Neural cell (in vitro differentiated cells): ENCODE results near the gene LRRC46.

Source experiments
- CTCF ChIP-seq: fragments of 450-650 bp; IDR thresholded peaks from 2 replicates; pipeline ENCODE4 v1.5.1; 2014; ENCODE audit warnings: antibody characterized with exemption, mild to moderate bottlenecking, moderate library complexity; ENCODE audit not compliant: poor library complexity, severe bottlenecking
- EP300 ChIP-seq: fragments of 450-650 bp; conservative IDR thresholded peaks from 2 replicates; pipeline ENCODE4 v1.6.1; 2014; ENCODE audit warnings: antibody characterized with exemption, mild to moderate bottlenecking, moderate library complexity; ENCODE audit not compliant: poor library complexity, severe bottlenecking
- EZH2 ChIP-seq: fragments of 200-600, 300-800 bp; shearing (Covaris generic), sonication (generic); IDR thresholded peaks from 2 replicates; pipeline ENCODE4 v1.6.1; 2014; ENCODE audit warnings: antibody characterized with exemption, low read length, borderline replicate concordance, mild to moderate bottlenecking; ENCODE audit not compliant: insufficient read depth, poor library complexity, severe bottlenecking
- POLR2AphosphoS5 ChIP-seq: IDR thresholded peaks from 2 replicates; pipeline ENCODE4 v1.6.1; 2012
- RAD21 ChIP-seq: fragments of 450-650 bp; conservative IDR thresholded peaks from 2 replicates; pipeline ENCODE4 v1.6.1; 2014; ENCODE audit warnings: antibody characterized with exemption, mild to moderate bottlenecking, moderate library complexity
- REST ChIP-seq: IDR thresholded peaks from 2 replicates; pipeline ENCODE4 v1.6.1; 2012; ENCODE audit warnings: borderline replicate concordance
- SMC3 ChIP-seq: fragments of 450-650 bp; conservative IDR thresholded peaks from 2 replicates; pipeline ENCODE4 v1.6.1; 2014; ENCODE audit warnings: antibody characterized with exemption, mild to moderate bottlenecking, moderate library complexity; ENCODE audit not compliant: poor library complexity
- TAF1 ChIP-seq: IDR thresholded peaks from 2 replicates; pipeline ENCODE4 v1.6.1; 2012; ENCODE audit warnings: low read depth

DNA sequence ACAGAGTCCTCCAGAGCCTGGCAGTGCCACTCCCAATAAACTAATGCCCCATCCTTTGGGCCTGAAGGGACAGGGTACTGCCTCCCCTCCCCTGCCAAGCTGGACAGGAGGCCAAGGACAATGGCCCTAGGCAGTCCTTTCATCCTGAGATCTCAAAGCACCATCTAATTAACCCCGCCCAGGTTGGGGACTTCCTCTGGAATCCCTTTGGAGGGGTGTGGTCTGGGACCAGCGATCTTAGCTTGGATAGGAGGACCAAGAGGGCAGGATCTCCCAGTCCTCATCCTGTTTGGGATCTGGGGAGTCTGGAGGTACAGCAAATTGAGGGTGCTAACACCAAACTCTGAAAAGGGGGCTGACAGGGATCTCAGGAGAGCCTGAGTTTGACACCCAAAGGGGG, 37.6 kb downstream of the LRRC46 start:
- TF ChIP-seq EZH2 (no peak), CTCF (no peak), REST (no peak), POLR2AphosphoS5 (no peak), RAD21 (no peak), EP300 (no peak), SMC3 (no peak), TAF1 (no peak)
